Rectal smooth muscle tissue (tissue), 1 donor: ENCODE data around the gene MYOCD.
A peak's percentile ranks its signal among the peaks of the same experiment; 100 is the strongest.

ENCODE experiments used
- H3K27ac ChIP-seq: one replicate; pipeline ENCODE4 v1.7.0; 2013; ENCODE audit warnings: low read depth, low read length, inconsistent platforms
- H3K27me3 ChIP-seq: one replicate; pipeline ENCODE4 v1.7.0; 2013; ENCODE audit warnings: low read length; ENCODE audit not compliant: control insufficient read depth, insufficient read depth
- H3K36me3 ChIP-seq: one replicate; pipeline ENCODE4 v1.7.0; 2013; ENCODE audit warnings: low read length; ENCODE audit not compliant: control insufficient read depth, insufficient read depth
- H3K4me1 ChIP-seq: one replicate; pipeline ENCODE4 v1.7.0; 2013; ENCODE audit warnings: low read length; ENCODE audit not compliant: control insufficient read depth, insufficient read depth
- H3K4me3 ChIP-seq: one replicate; pipeline ENCODE4 v1.7.0; 2013; ENCODE audit warnings: low read length
- H3K9ac ChIP-seq: one replicate; pipeline ENCODE4 v1.7.0; 2013; ENCODE audit warnings: low read length

Gene MYOCD

DNA sequence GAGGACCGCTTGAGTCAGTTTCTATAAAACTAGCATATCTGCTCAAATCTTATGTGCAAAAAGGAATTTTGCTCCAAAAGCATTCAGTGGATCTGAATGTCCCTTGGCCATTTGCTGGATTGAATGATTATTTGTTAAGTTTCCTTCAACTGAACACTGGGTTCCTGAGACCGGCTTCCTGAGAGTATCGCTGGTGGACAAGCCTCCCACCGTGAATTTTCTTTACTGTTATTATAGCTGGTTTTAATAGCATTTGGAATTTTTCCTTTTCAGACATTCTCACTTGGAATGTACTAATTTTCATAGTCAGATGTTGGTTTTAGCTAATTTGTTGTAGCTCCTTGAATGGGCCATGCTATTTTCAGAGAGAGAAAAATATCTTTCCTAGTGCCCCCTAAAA, 9.8 kb upstream of the MYOCD start:
- Histone ChIP-seq H3K36me3 (no peaks in the 10 kb centered on the region), H3K4me1 (no peaks in the 10 kb centered on the region), H3K9ac (no peak overlapping the region), H3K27me3 (no peaks in the 10 kb centered on the region), H3K27ac (no peak overlapping the region), H3K4me3 (no peak overlapping the region)

DNA sequence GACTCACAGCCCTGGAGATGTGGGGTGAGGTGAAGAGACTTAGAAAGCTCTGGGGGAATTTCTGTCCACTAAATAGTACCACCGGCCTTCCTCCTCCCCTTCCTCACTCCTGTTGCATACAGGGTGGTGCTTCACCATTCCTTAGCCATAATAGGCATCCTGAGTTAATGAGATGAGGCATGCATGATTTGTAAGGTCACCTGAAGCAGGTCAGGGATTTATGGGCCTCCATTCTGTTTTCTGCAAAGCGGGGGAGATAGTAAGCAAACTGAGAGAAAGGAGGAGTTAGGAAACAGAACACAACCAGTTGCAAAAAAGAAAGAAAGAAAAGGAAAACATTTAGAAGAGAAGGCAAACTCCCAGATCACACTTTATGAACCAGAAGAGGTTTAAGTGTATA, 9.3 kb upstream of the MYOCD start:
- Histone ChIP-seq H3K27ac (no peak overlapping the region), H3K36me3 (no peaks in the 10 kb centered on the region), H3K4me1 (no peaks in the 10 kb centered on the region), H3K9ac (no peak overlapping the region), H3K27me3 (no peaks in the 10 kb centered on the region), H3K4me3 (no peak overlapping the region)

GRCh38 chr17:12659500-12659899, 6.2 kb upstream of the MYOCD start:
- no peak overlapping the region for H3K27ac ChIP-seq
- no peak overlapping the region for H3K9ac ChIP-seq
- no peaks in the 10 kb centered on the region for H3K36me3 ChIP-seq
- no peaks in the 10 kb centered on the region for H3K4me1 ChIP-seq
- H3K27me3 ChIP-seq, result no peaks in the 10 kb centered on the region
- no peak overlapping the region for H3K4me3 ChIP-seq

- Histone ChIP-seq H3K27ac (peak overlapping the region; percentile 89), H3K4me1 (no peaks in the 10 kb centered on the region), H3K36me3 (no peaks in the 10 kb centered on the region), H3K27me3 (peaks cover 2% of the 10 kb centered on the region), H3K9ac (no peak overlapping the region), H3K4me3 (no peak overlapping the region)
These were observed 1.4 kb upstream of the MYOCD start for GRCh38 chr17:12664252-12664651.

DNA sequence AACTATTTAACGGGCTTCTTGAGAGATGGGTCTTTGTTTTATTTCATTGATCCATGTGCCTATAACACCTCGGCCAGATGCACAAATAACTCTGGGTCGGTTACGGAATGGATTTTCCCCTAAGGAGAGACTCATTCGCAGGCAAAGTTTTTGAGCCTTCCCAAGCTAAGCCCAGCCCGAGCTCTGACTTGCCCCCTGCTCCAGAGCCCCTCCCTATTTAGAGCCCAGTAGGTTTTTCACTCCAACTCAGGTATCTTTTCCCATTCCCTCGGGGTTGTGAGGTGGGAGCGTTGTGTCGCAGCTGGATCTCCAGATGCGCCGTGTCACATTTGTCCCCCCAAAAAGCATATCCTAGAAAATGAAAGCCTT, 812 bp upstream of the MYOCD start:
- Histone ChIP-seq H3K27ac (peak overlapping the region; percentile 89), H3K27me3 (peaks cover 2% of the 10 kb centered on the region), H3K4me1 (no peaks in the 10 kb centered on the region), H3K36me3 (no peaks in the 10 kb centered on the region), H3K9ac (peak overlapping the region; percentile 14), H3K4me3 (peak overlapping the region; percentile 69)

GRCh38 chr17:12666718-12667117, 1.0 kb downstream of the MYOCD start:
- peaks cover 3% of the 10 kb centered on the region for H3K4me1 ChIP-seq
- peak overlapping the region; percentile 69 for H3K4me3 ChIP-seq
- H3K27me3 ChIP-seq, result peaks cover 2% of the 10 kb centered on the region
- peak overlapping the region; percentile 7 for H3K9ac ChIP-seq
- H3K36me3 ChIP-seq, result no peaks in the 10 kb centered on the region
- H3K27ac ChIP-seq, result peak overlapping the region; percentile 89

DNA sequence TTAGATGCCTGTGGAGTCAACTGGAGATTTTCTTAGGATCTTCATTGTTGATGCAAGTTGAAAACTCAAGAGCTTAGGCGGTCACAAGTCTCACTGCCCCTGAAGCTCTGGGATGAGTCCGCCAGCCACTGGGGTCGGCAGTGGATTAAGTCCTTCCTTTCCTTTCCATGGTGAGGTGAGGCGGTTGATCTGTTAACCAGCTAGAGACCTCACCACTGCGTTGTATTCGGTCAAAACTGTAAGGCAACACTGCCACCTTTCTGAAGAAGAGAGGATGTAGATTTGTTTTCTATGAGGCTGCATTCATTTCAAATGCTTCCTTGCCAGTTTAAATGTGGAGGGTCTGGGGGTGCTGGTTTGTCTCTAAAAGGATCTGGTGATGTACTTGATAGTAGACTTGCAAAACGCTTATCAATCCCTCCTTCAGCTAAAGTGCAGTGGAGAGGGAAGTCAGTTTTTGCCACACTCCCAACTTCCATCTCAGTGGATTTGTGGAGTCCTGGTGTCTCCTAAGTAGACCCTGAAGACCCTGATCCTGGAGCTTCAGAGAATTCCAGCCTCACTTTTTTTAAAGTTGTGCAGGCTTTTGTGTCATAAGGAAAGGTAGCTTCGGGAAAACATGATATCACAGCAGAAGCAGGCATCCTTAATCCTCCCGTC, 1.7 kb downstream of the MYOCD start:
- peaks cover 3% of the 10 kb centered on the region for H3K4me1 ChIP-seq
- no peak overlapping the region for H3K9ac ChIP-seq
- H3K27ac ChIP-seq, result peak overlapping the region; percentile 89
- peaks cover 2% of the 10 kb centered on the region for H3K27me3 ChIP-seq
- H3K36me3 ChIP-seq, result no peaks in the 10 kb centered on the region
- peak overlapping the region; percentile 69 for H3K4me3 ChIP-seq

DNA sequence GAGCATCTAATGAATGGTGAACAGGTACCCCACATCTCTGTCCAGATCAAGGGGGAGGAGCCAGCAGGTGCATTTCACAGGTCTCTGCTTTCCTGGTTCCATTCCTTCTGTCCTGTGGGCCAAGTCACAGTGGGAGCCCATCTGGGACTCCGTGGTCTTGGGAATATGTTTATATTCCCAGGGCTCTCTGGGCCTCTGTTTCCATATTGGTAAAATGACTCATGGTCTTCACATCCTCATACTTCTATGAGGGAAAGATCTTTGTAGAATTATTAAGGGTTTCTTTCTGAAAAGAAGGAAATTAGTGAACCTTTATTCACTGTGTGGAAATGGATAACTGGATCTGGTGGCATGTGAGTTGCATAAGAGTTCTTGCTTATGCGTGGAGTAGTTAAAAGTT, 6.2 kb downstream of the MYOCD start:
- H3K4me3 ChIP-seq, result no peak overlapping the region
- H3K27ac ChIP-seq, result no peak overlapping the region
- H3K9ac ChIP-seq, result no peak overlapping the region
- H3K27me3 ChIP-seq, result no peaks in the 10 kb centered on the region
- peaks cover 6% of the 10 kb centered on the region for H3K4me1 ChIP-seq
- H3K36me3 ChIP-seq, result no peaks in the 10 kb centered on the region

- H3K27ac ChIP-seq, result peak overlapping the region; percentile 1
- no peak overlapping the region for H3K9ac ChIP-seq
- peaks cover 6% of the 10 kb centered on the region for H3K4me1 ChIP-seq
- H3K36me3 ChIP-seq, result no peaks in the 10 kb centered on the region
- no peaks in the 10 kb centered on the region for H3K27me3 ChIP-seq
- no peak overlapping the region for H3K4me3 ChIP-seq
These were observed 7.3 kb downstream of the MYOCD start for GRCh38 chr17:12672947-12673346.

DNA sequence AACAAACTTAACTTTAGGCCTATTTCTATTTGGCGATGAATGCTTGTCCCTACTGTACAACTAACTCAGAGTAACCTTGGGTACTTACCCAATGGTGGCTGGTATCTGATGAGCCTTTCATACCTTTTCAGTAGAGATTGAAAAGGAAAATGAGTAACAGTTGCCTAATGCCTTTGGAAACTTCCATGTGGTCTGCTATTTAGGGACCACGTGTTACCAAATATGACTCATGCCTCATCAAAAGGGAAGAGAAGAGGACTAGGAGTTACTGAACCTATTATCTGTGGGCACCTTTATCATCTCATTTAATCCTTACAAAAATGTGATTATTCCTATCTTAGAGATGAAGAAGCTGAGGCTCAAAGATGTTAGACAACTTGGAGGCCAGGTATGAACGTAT, 8.1 kb downstream of the MYOCD start:
- H3K27me3 ChIP-seq, result no peaks in the 10 kb centered on the region
- peaks cover 6% of the 10 kb centered on the region for H3K4me1 ChIP-seq
- H3K9ac ChIP-seq, result no peak overlapping the region
- no peaks in the 10 kb centered on the region for H3K36me3 ChIP-seq
- no peak overlapping the region for H3K4me3 ChIP-seq
- H3K27ac ChIP-seq, result no peak overlapping the region

DNA sequence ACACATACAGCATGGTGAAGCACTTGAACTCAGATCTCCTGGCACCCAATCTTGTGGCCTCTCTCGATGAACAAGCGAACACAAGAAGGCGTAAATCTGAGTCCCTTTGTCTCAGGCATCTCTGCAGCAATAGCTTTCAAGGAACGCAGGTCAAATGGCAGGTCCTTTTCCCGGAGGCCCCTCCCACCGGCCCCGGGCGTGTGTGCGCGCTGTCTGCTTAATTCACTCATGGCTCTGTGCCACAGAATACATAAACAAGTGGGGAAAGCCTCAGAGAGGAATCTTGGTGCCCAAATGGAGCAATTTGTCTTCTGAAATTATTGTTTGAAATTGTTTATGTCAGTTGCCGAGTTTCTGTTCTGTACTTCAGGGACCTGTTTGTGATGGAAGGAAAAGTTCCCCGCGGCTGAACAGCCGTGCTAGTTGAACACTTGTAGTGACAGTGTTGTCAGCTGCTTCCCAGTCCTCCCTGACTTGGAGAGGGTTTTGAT, 14.8 kb downstream of the MYOCD start:
- Histone ChIP-seq H3K9ac (no peak overlapping the region), H3K36me3 (no peaks in the 10 kb centered on the region), H3K27me3 (no peaks in the 10 kb centered on the region), H3K4me1 (peaks cover 19% of the 10 kb centered on the region), H3K4me3 (peak overlapping the region; percentile 18), H3K27ac (peak overlapping the region; percentile 87)

- H3K36me3 ChIP-seq, result no peaks in the 10 kb centered on the region
- no peak overlapping the region for H3K9ac ChIP-seq
- H3K4me3 ChIP-seq, result peak overlapping the region; percentile 18
- H3K27ac ChIP-seq, result peak overlapping the region; percentile 87
- no peaks in the 10 kb centered on the region for H3K27me3 ChIP-seq
- peaks cover 19% of the 10 kb centered on the region for H3K4me1 ChIP-seq
These were observed 15.3 kb downstream of the MYOCD start for GRCh38 chr17:12680993-12681392.

- no peak overlapping the region for H3K4me3 ChIP-seq
- no peaks in the 10 kb centered on the region for H3K36me3 ChIP-seq
- no peak overlapping the region for H3K9ac ChIP-seq
- H3K27ac ChIP-seq, result no peak overlapping the region
- H3K27me3 ChIP-seq, result no peaks in the 10 kb centered on the region
- H3K4me1 ChIP-seq, result peaks cover 19% of the 10 kb centered on the region
These were observed 17.6 kb downstream of the MYOCD start for GRCh38 chr17:12683299-12683698.
